Erythroblast (primary cell): ENCODE data around the gene SRSF12.

Source experiments
- DNase-seq, 2 experiments: peaks; one replicate each; lab custom pipeline; 2025; lab: John Stamatoyannopoulos, UW
- GATA1 ChIP-seq: IDR thresholded peaks from 2 replicates; pipeline ENCODE4 v1.6.1; 2011; ENCODE audit warnings: low read depth, mild to moderate bottlenecking, control low read depth, low read length, moderate library complexity
- POLR2A ChIP-seq: IDR thresholded peaks from 2 replicates; pipeline ENCODE4 v1.6.1; 2011; ENCODE audit warnings: mild to moderate bottlenecking, low read length

SRSF12 gene

DNA sequence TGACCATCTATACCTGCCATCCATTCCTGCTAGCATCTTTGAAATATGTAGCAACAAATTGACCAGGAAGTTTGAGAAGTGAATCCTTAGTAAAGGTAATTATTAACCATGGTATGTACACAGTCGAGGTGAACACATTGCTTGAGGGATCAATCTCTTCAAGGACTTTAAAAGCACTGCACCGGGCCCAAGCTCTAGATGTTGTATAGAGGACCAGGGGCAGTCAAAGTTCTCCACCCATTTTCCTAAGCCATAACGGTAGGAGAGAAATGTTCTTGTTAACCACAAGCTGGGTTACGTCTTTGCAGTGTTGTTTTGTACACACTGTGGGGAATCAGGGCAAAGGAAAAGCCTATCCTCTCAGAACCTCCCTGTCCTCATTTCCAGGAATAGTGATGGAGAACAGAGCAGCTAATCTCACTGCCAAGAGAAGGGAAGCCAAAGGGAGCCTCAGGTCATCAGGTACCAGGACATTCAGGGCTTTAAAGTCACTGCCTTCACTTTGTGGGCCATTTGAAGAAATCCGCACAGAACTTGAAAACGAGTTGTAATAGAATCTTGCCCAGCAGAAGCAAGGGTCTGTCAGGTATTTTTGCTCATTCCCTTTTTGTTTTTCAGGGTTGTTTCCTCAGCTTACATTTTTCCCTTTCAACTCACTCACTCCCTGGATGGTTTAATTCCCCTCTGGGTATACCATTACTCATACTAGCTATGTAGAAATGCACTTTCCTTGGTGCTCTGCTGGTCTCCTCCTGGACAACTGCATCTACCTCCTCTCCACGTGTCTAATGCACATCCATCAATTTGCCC, 22.7 kb upstream of the SRSF12 start:
- TF ChIP-seq GATA1: no peak
- no peak for TF ChIP-seq POLR2A
- DNase-seq: no peak

DNA sequence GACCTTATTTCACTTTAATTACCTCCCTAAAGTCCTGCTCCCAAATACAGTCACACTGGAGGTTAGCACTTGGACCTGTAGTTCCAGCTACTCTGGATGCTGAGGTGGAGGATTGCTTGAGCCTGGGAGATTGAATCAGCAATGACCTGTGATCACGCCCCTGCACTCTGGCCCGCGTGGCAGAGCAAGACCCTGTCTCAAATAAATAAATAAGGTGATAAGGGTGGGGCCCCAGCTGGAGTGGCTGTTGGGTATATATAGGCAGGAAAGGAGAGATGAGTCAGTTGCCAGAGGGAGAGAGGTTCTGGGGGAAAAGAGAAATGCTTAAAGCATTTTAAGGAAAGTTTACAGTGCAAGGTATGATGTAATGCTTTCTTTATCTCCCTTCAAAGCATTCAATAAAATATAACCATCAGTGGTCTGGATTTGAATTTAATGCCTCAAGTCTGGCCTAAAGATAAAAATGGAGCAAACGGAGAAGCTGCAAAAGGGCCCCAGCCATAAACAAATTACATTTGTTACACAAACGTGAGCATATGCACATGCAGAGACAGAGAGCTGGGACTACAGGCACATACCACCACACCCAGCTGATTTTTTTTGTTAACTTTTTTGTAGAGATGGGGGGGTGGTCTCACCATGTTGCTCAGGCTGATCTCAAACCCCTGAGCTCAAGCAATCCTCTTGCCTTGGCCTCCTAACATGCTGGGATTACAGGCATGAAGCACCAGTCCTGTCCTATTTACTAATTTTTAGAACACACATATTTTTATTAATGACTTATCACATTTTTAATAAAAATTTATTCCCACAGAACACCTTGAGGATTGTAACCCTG, 21.9 kb upstream of the SRSF12 start:
- no peak for DNase-seq
- TF ChIP-seq POLR2A: no peak
- TF ChIP-seq GATA1: no peak

DNA sequence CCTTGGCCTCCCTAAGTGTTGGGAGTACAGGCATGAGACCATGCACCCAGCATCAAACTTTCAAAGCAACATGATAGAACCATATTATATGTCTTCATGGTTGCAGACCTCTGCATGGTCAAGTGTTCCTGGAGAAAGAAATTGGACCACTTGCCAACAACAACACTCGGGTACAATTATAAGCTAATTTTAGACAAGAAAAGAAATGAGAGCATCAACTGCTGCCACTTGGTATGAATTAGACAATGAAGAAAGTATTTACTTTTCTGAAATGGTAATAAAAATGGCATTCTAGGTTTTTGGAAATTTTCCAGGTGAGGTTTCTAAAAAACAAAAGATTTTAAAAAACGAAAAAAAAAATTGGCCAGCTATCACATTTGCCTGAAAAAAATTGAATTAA, 20.3 kb upstream of the SRSF12 start:
- DNase-seq: no peak
- TF ChIP-seq POLR2A: no peak
- no peak for TF ChIP-seq GATA1

DNA sequence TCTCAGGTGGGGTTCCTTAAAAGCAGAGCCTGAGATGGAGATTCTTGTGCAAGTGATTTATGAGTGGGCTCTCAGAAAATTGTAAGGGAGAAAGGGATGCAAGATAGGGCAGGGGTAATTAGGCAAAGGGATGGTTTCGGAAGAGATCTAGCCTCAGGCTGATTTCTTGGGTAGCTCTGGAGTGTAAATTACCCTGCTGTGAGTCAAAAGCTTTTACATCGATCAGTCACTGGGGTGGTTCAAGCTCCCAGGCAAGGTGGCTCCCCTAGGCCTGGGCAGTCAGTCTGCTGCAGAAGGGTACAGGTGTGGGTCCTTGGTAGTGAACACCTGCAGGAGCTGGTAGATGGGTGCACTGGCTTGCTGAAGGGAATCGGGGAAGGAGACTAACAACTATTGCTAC, 16.9 kb upstream of the SRSF12 start:
- TF ChIP-seq GATA1 (no peak), POLR2A (no peak)

DNA sequence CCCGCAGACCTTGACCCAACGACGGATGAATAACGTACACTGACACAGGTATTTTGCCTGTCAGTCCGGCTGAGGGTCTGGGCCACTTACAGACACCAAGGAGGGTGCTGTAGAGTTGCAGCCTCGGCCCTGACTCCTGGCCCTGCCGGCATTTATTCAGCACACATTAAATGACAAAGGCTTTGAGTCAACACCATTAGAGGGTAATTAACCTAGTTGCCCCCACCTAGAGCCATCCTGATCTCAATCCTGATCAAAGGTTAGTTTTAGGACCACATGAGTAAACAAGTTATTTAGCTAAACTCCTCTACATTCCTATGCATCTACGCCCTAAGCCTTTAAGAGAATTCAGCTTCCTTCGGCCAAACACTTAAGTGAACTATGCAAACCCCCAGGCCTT, 16.1 kb upstream of the SRSF12 start:
- TF ChIP-seq GATA1 (no peak), POLR2A (no peak)
- DNase-seq: no peak

More for the DNA sequence above, 16.9 kb upstream of the SRSF12 start:
- no peak for DNase-seq

DNA sequence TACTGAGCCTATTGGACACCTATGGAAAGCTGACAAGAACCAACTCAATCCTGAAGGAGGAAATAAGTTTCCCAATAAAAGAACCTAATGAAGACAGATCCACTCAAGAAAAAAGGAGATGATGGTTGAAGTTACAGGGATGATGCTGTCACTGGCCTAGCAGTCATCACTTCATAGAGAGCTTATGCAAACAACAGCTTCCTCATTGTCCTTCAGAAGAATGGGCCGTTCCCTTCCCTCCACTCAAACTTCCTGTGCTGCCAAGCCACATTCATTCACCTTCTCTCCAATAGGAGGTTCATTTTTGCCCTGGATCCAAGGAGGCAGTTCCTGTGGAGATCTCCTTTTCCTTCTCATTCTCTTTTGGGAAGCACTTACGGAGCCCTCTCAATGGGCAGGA, 14.2 kb upstream of the SRSF12 start:
- TF ChIP-seq GATA1 (no peak), POLR2A (no peak)

DNA sequence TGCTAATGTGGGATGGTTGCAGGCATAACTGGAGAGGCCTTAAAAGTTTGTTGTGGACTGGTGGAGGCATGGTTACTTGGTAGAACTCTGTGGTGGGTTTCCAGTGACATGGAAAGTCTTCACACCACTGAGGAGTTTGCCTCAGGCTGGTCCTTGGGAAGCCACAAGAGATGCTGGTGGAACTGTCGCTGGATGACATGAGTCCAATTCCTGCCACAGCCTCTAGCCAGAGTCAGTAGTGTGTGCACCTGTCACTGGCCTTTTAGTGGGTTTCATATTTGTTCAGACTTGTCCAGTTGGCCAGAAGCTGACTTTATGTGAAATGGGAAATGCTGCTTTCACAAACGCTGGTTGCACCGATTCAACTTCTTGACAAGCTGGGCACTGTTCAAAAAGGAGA, 13.7 kb upstream of the SRSF12 start:
- no peak for DNase-seq
- no peak for TF ChIP-seq GATA1
- TF ChIP-seq POLR2A: no peak

More for the DNA sequence above, 14.2 kb upstream of the SRSF12 start:
- DNase-seq: no peak

DNA sequence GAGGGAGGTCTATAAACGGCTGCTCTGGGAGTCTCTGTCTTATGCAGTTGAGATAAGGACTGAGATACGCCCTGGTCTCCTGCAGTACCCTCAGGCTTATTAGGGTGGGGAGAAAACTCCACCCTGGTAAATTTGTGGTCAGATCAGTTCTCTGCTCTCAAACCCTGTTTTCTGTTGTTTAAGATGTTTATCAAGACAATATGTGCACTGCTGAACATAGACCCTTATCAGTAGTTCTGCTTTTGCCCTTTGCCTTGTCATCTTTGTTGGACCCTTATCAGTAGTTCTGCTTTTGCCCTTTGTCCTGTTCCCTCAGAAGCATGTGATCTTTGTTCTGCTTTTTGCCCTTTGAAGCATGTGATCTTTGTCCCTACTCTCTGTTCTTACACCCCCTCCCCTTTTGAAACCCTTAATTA, 10.4 kb upstream of the SRSF12 start:
- DNase-seq: peak in 1 of 2 experiments; percentile 25

DNA sequence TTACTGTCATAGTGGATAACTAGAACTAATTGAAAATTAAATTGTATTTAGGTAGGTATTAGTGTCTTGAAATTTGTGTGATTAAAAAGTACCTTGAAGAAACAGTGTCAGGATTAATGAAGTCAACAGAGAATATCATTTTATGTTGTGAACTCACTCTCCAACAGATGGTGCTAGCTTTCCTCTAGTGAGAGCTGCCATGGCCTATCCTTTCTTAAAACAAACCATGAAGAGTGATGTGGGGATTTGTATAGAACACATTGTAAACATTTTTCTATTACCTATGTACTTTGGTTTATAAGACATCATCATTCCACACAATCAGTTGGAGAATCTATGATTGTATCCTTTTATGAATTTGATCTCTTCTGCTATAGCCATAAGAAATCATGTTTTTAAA, 4.8 kb upstream of the SRSF12 start:
- TF ChIP-seq GATA1: no peak
- TF ChIP-seq POLR2A: no peak
- DNase-seq: peak; percentile 29 to 30

DNA sequence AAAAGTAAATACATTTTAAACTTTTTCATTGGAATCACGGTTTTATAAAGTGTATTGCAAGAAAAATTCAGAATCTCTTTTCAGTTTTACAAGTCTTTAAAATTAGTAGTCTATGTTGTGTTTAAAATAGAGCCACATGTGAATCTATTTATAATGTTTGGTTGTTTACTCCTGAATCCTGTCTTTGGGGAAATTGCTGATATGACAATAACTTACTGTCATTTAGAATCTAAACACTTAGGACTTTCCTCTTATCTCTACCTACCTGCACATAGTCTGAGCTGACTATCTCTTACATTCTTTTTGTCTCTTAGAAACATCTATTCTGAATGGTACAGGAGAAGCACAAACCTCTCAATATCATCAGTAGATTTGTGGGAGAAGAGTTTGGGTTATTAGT, 4.1 kb upstream of the SRSF12 start:
- DNase-seq: no peak
- no peak for TF ChIP-seq GATA1
- no peak for TF ChIP-seq POLR2A

DNA sequence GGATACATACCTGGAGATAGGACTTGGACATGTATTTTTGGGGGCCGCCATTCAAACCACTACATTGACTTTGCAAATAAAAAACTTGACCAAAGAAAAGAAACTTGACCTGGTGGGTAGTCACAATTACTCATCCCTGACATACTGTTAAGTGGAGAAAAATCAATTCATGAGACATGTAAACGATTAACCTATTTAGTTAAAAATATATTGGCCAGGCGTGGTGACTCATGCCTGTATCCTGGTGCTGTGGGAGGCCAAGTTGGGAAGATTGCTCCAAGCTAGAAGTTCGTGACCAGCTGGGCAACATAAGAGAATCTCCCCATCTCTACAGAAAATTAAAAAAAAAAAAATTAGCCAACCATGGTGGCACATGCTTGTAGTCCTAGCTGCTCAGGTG, 2.5 kb upstream of the SRSF12 start:
- no peak for DNase-seq
- TF ChIP-seq POLR2A (no peak), GATA1 (no peak)

DNA sequence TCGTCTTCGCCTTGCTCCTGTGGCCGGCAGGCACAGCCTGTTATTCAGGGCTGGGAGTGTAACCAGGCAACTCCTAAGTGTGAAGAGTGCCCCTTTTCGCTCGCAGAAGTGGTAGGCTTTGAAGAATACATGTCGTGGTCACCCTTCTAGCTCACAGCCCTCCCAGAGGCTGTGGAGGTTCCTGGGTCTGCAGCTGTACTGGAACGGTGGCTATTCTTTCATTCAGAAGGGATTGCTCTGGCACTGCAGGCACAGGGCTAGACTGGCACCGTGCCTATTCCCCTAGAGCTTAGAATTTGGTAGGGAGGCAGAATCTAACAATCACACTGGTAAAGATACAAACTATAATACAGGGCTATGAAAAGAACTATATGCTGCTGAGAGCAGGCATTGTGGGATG, 1.1 kb upstream of the SRSF12 start:
- no peak for DNase-seq

DNA sequence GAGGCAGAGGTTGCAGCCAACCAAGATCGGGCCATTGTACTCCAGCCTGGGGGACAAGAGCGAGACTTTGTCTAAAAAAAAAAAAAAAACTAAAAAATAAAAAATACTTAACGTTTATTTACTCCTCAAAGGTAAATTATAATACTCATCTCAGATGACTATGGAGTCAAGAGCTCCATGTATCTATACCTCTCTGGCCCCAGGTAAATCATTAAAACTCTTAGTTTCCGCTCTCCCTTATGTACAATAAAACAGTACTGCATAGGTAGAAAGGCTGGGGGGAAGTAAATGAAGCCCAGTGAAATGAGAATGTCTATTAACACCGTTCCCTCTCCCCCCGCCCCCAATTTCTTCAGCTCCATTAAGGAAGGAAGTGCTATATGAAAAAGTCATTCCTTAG, 1.2 kb downstream of the SRSF12 start:
- no peak for TF ChIP-seq POLR2A
- TF ChIP-seq GATA1: no peak
- DNase-seq: no peak

More for the DNA sequence above, 1.1 kb upstream of the SRSF12 start:
- no peak for TF ChIP-seq POLR2A
- no peak for TF ChIP-seq GATA1

DNA sequence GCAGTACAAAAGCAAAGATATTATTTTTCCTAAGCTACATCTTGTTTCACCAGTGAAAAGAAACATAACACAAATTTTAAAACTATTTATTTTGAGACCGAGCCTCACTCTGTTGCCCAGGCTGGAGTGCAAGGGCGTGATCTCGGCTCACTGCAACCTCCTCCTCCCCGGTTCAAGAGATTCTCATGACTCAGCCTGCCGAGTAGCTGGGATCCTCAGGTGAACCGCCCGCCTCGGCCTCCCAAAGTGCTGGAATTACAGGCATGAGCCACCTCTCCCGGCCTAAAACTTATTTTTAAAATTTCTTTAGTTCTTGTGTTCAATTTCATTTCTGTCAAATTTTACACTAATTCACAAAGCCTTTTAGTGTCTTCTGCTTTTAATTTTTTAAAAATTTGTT, 5.9 kb downstream of the SRSF12 start:
- TF ChIP-seq GATA1 (no peak), POLR2A (no peak)
- DNase-seq: no peak

DNA sequence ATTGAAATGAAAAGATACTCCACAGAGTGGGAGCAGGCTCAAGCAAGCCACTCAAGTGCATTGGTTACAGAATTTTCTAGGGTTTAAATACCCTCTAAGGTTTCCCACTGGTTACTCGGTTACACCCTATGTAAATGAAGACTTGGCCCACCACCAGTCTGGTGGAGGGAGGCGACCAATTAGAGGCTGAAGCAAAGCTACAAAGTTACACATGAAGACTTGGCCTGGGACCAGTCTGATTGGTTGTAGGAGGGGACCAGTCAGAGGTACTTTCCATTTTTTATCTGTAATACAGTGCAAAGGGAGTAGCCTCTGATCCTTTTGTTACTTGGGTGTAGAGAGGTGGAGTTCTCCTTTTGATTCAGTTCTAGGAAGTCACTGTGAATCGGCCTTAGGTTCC, 7.6 kb downstream of the SRSF12 start:
- no peak for TF ChIP-seq POLR2A
- TF ChIP-seq GATA1: no peak
- peak in 1 of 2 experiments; percentile 12 for DNase-seq
